Gastrocnemius medialis (tissue), 4 donors: ENCODE data around the gene SH2B3.

Source experiments
- CTCF ChIP-seq, 5 experiments: fragments of 450-650 bp in 3 of 5; fragments of 200-600 bp in 2 of 5; sonication (generic) in 2 of 5; IDR thresholded peaks in 4 of 5; conservative IDR thresholded peaks in 1 of 5; 1 replicate in 4 of 5; 2 replicates in 1 of 5; pipeline ENCODE4 v1.5.1; 2016 to 2019; ENCODE audit warnings: antibody characterized with exemption in 5 of 5, mild to moderate bottlenecking in 3 of 5, moderate library complexity in 3 of 5
- POLR2A ChIP-seq, 2 donors: fragments of 450-650 bp; IDR thresholded peaks; one replicate each; pipeline ENCODE4 v1.6.1; 2017; ENCODE audit warnings: antibody characterized with exemption in 2 of 2, mild to moderate bottlenecking in 2 of 2, moderate library complexity in 2 of 2

GRCh38 chr12:111471236-111471635 is 65.5 kb downstream of the SH2B3 start:
- no peak for TF ChIP-seq CTCF (IDR thresholded peaks at IDR 0.05 in 4 of 5, conservative IDR thresholded peaks at IDR 0.05 in 1 of 5)
- TF ChIP-seq POLR2A (IDR thresholded peaks at IDR 0.05): no peak
